ENCODE data around the gene RNF103. TPM values are rescaled to one million over a fixed set of nuclear protein-coding genes. Genes with fewer than 3 reads are reported as not detected.

The RNF103 gene
- total and polyA plus RNA-seq, 2 of the 13 experiments (the other 11 are each of a cell fraction or from before 2014, with no cell fraction given), result 19.8 to 21.1 TPM

DNA sequence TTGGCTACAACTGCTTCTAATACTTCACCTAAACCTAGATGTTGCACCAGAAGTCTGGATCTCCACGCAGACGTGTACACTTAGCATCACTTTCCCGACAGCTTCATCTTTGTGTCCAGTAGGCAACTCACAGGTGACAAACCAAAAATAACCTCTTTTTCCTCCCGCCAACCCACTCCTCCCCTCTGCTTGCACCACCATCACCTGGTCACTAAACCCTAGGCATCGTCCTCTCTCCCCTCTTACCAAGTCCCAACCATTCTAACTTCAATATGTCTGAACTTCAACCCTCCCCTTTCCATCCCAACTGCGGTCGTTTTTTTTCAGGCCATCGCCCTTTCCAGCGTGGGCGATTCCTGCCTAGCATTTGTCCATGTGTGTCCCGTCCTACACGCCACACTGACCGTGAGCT, 60.0 kb downstream of the RNF103 start (continued):
- TF ChIP-seq SOX6 (IDR thresholded peaks at IDR 0.05) (no peak), SOX6 (CRISPR knock-in tag; IDR thresholded peaks at IDR 0.05) (0 out of 2 replicates have a peak, but pooled peaks have one; percentile 2), HNRNPL (IDR thresholded peaks at IDR 0.05; ENCODE audit: low read depth, low read length) (no peak), ZBTB42 (CRISPR knock-in tag; IDR thresholded peaks at IDR 0.05) (no peak), ZNF235 (CRISPR knock-in tag; IDR thresholded peaks at IDR 0.05; ENCODE audit: borderline replicate concordance) (no peak; the same call in 1 of the 2 replicates), MTA3 (CRISPR knock-in tag; IDR thresholded peaks at IDR 0.05) (no peak), MYNN (CRISPR knock-in tag; IDR thresholded peaks at IDR 0.05; ENCODE audit: low read depth) (no peak), REPIN1 (CRISPR knock-in tag; IDR thresholded peaks at IDR 0.05; ENCODE audit: borderline replicate concordance, low read depth) (no peak), ZNF251 (CRISPR knock-in tag; IDR thresholded peaks at IDR 0.05) (0 out of 2 replicates have a peak, but pooled peaks have one; percentile 64), KLF15 (CRISPR knock-in tag; IDR thresholded peaks at IDR 0.05; ENCODE audit: borderline replicate concordance) (no peak), NR1H2 (CRISPR knock-in tag; IDR thresholded peaks at IDR 0.05; ENCODE audit: borderline replicate concordance, low read depth) (no peak), ZNF883 (CRISPR knock-in tag; IDR thresholded peaks at IDR 0.05; ENCODE audit: not compliant biosample characterization) (no peak), ZNF780A (CRISPR knock-in tag; IDR thresholded peaks at IDR 0.05) (0 out of 2 replicates have a peak, but pooled peaks have one; percentile 51), ZNF761 (CRISPR knock-in tag; conservative IDR thresholded peaks at IDR 0.05) (no peak), GZF1 (CRISPR knock-in tag; IDR thresholded peaks at IDR 0.05) (no peak), SMAD1 (CRISPR knock-in tag; IDR thresholded peaks at IDR 0.05; ENCODE audit: borderline replicate concordance, low read depth) (no peak), ZIK1 (CRISPR knock-in tag; IDR thresholded peaks at IDR 0.05; ENCODE audit: borderline replicate concordance, low read depth) (no peak), ZNF547 (CRISPR knock-in tag; IDR thresholded peaks at IDR 0.05) (no peak)
- TF ChIP-seq, protein P1, sequence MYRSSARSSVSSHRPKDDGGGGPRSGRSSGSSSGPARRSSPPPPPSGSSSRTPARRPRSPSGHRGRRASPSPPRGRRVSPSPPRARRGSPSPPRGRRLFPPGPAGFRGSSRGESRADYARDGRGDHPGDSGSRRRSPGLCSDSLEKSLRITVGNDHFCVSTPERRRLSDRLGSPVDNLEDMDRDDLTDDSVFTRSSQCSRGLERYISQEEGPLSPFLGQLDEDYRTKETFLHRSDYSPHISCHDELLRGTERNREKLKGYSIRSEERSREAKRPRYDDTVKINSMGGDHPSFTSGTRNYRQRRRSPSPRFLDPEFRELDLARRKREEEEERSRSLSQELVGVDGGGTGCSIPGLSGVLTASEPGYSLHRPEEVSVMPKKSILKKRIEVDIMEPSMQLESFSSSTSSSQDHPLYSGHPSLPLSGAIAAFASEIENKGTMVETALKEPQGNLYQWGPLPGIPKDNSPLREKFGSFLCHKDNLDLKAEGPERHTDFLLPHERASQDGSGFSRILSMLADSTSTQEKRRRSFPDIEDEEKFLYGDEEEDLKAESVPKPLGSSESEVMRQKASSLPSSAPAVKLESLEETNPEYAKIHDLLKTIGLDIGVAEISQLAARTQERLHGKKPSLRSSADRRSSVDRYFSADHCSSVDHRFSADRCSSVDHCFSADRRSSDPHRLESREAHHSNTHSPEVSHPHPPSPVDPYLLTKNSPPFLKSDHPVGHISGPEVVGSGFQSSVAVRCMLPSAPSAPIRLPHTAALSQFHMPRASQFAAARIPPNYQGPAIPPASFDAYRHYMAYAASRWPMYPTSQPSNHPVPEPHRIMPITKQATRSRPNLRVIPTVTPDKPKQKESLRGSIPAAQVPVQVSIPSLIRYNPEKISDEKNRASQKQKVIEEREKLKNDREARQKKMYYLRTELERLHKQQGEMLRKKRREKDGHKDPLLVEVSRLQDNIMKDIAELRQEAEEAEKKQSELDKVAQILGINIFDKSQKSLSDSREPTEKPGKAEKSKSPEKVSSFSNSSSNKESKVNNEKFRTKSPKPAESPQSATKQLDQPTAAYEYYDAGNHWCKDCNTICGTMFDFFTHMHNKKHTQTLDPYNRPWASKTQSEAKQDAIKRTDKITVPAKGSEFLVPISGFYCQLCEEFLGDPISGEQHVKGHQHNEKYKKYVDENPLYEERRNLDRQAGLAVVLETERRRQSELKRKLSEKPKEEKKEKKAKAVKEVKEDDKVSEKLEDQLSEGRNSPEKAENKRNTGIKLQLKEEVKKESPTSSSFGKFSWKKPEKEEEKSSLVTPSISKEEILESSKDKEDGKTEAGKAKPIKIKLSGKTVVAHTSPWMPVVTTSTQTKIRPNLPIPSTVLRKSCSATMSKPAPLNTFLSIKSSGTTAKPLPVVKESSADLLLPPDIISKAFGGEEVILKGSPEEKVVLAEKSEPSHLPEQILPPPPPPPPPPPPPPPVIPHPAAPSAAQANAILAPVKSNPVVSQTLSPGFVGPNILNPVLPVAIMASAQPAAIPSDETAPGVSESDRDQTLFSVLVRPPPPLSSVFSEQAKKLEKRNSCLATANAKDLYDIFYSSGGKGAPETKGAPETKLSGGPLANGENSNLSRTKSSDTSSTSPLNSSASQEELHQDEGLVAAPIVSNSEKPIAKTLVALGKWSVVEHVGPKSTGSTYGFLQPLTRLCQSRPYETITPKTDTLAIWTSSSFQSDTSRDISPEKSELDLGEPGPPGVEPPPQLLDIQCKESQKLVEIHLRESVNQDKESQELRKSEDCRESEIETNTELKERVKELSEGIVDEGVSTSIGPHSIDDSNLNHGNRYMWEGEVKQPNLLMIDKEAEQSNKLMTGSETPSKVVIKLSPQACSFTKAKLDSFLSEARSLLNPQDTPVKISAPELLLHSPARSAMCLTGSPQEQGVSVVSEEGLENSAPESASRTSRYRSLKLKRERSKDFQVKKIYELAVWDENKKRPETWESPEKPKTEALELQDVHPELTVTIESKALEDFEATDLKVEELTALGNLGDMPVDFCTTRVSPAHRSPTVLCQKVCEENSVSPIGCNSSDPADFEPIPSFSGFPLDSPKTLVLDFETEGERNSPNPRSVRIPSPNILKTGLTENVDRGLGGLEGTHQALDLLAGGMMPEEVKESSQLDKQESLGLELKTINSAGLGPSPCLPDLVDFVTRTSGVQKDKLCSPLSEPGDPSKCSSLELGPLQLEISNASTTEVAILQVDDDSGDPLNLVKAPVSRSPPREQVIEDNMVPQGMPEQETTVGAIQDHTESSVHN (CRISPR knock-in tag; IDR thresholded peaks at IDR 0.05), result 0 out of 2 replicates have a peak, but pooled peaks have one; percentile 66
- TF ChIP-seq, protein P2, sequence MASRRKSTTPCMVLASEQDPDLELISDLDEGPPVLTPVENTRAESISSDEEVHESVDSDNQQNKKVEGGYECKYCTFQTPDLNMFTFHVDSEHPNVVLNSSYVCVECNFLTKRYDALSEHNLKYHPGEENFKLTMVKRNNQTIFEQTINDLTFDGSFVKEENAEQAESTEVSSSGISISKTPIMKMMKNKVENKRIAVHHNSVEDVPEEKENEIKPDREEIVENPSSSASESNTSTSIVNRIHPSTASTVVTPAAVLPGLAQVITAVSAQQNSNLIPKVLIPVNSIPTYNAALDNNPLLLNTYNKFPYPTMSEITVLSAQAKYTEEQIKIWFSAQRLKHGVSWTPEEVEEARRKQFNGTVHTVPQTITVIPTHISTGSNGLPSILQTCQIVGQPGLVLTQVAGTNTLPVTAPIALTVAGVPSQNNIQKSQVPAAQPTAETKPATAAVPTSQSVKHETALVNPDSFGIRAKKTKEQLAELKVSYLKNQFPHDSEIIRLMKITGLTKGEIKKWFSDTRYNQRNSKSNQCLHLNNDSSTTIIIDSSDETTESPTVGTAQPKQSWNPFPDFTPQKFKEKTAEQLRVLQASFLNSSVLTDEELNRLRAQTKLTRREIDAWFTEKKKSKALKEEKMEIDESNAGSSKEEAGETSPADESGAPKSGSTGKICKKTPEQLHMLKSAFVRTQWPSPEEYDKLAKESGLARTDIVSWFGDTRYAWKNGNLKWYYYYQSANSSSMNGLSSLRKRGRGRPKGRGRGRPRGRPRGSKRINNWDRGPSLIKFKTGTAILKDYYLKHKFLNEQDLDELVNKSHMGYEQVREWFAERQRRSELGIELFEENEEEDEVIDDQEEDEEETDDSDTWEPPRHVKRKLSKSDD (CRISPR knock-in tag; IDR thresholded peaks at IDR 0.05; ENCODE audit: low read depth), result peak; percentile 22; the same call in 1 of the 2 replicates

All from HepG2 (cell line).